ENCODE results near the gene GARIN5B. TPM values are rescaled to one million over a fixed set of nuclear protein-coding genes. Genes with fewer than 3 reads are reported as not detected.

GARIN5B gene
- total RNA-seq, 1 experiment from 2014 or later = 0.13 TPM

- H2BK5ac ChIP-seq (ENCODE audit: insufficient read length, low read length) = no peak overlapping the region
- Mint-ChIP-seq H3K4me1 (peaks cover 3 to 10% of the 10 kb centered on the region in 2 experiments; a peak in 3 of 4 replicates), H3K27ac (peak overlapping the region in 1 of 3 experiments; percentile 33; a peak in 1 of 7 replicates), H3K27me3 (ENCODE audit: low read depth) (no peaks in the 10 kb centered on the region), H3K9me3 (no peaks in the 10 kb centered on the region), H3K4me3 (no peak overlapping the region), H3K36me3 (ENCODE audit: insufficient read depth in 1 of 3, low read depth in 3 of 3) (peaks cover 29 to 44% (median 40%) of the 10 kb centered on the region in 3 experiments; a peak in 6 of 7 replicates)
- H4K5ac ChIP-seq (ENCODE audit: insufficient read length, low read depth, low read length) = no peak overlapping the region
- H4K8ac ChIP-seq (replicated peaks; ENCODE audit: insufficient read length, low read depth, low read length) = no peak overlapping the region
- no peak overlapping the region for H2BK12ac ChIP-seq (ENCODE audit: insufficient read length, low read depth, low read length)
- no peak overlapping the region for H2AFZ ChIP-seq (ENCODE audit: low read length)
- H3K23ac ChIP-seq (ENCODE audit: insufficient read length, low read depth, low read length) = no peak overlapping the region
- no peaks in the 10 kb centered on the region for H3K79me1 ChIP-seq (ENCODE audit: insufficient read depth, low read depth, low read length, poor library complexity, severe bottlenecking)
- H3K4ac ChIP-seq (ENCODE audit: low read depth, low read length) = no peak overlapping the region
- H2AK5ac ChIP-seq (ENCODE audit: insufficient read length, low read length) = no peak overlapping the region
- H4K91ac ChIP-seq (ENCODE audit: insufficient read length, low read depth, low read length) = no peak overlapping the region
- no peaks in the 10 kb centered on the region for H3K23me2 ChIP-seq (ENCODE audit: insufficient read length, low read depth, low read length, poor library complexity, severe bottlenecking)
- H4K20me1 ChIP-seq (ENCODE audit: control insufficient read depth, insufficient read depth, insufficient read length) = no peaks in the 10 kb centered on the region
- no peak for DNase-seq
- no peak overlapping the region for H3T11ph ChIP-seq (ENCODE audit: low read length)
- H3K9ac ChIP-seq (ENCODE audit: extremely low read depth, insufficient read length, low read length) = no peak overlapping the region
- no peak overlapping the region for H3K18ac ChIP-seq (ENCODE audit: insufficient read length, low read depth, low read length)
- no peak for TF ChIP-seq CTCF (conservative IDR thresholded peaks at IDR 0.05)
- no peaks in the 10 kb centered on the region for H3K9me3 ChIP-seq (ENCODE audit: control insufficient read depth, low read depth, low read length)
- no peak overlapping the region for H3K27ac ChIP-seq (ENCODE audit: insufficient read length, low read depth, low read length)
- H3K79me2 ChIP-seq (ENCODE audit: insufficient read depth, low read length) = no peaks in the 10 kb centered on the region
- no peak overlapping the region for H2BK15ac ChIP-seq (ENCODE audit: low read depth, low read length)
- H3K56ac ChIP-seq (ENCODE audit: insufficient read length, low read depth, low read length) = no peak overlapping the region
- no peak overlapping the region for H3K4me2 ChIP-seq (ENCODE audit: insufficient read depth, insufficient read length, low read length)
- peaks cover 3% of the 10 kb centered on the region; the same call in 1 of the 2 replicates for H3K4me1 ChIP-seq (ENCODE audit: insufficient read depth, low read length)
- H3K14ac ChIP-seq (ENCODE audit: insufficient read depth, low read length) = no peak overlapping the region
- no peaks in the 10 kb centered on the region for H3K27me3 ChIP-seq (ENCODE audit: insufficient read depth, low read length)
- H2BK120ac ChIP-seq (ENCODE audit: low read depth, low read length, poor library complexity, severe bottlenecking) = no peak overlapping the region
- WGBS (ENCODE audit: extremely low coverage, insufficient read length, low lambda C conversion rate) = no CpG with 5 or more reads among the region's 7 CpGs
- H2BK20ac ChIP-seq (ENCODE audit: low read depth, low read length, poor library complexity, severe bottlenecking) = no peak overlapping the region
Observed at GRCh38 chr19:55310498-55310897, 52.6 kb downstream of the GARIN5B start.
